B cell (primary cell): ENCODE results near the gene SUSD2. TPM values are rescaled to one million over a fixed set of nuclear protein-coding genes. Genes with fewer than 3 reads are reported as not detected.
A peak's percentile ranks its signal among the peaks of the same experiment; 100 is the strongest.

Experiments used
- ATAC-seq: fragments of 200-7000 bp; cut with Tn5 transposase; one replicate; pipeline ENCODE4 v1.10.0; 2021; ENCODE audit warnings: low read depth, mild to moderate bottlenecking, moderate number of reproducible peaks, moderate library complexity
- CTCF ChIA-PET: fragments of 350-600 bp; sonication (Branson Sonifier 250); formaldehyde crosslinking; loops from one replicate; lab custom pipeline; 2021; ENCODE audit warnings: antibody characterized with exemption, inconsistent platforms; lab: Charles Lee
- POLR2A ChIA-PET: fragments of 350-600 bp; sonication (Branson Sonifier 250); formaldehyde crosslinking; loops from one replicate; lab custom pipeline; 2021; ENCODE audit warnings: antibody characterized with exemption; lab: Charles Lee
- DNase-seq: peaks from one replicate; pipeline ENCODE4 v3.0.0; 2013
- H2AFZ ChIP-seq: 2 replicates; pipeline ENCODE4 v1.6.1; 2012; ENCODE audit warnings: mild to moderate bottlenecking, low read depth, low read length; ENCODE audit not compliant: insufficient read depth, poor library complexity, severe bottlenecking
- H3K27ac ChIP-seq, 2 donors: 1 replicate in 1 of 2; 2 replicates in 1 of 2; pipeline ENCODE4 v1.5.1; 2012 to 2013; ENCODE audit warnings: low read length in 2 of 2, mild to moderate bottlenecking in 2 of 2, moderate library complexity in 1 of 2
- H3K27me3 ChIP-seq, 4 experiments: fragments of 200-600 bp in 1 of 4; sonication (generic) in 1 of 4; replicated peaks in 1 of 4; 1 replicate in 2 of 4; 2 replicates in 2 of 4; pipeline versions ENCODE4 v1.6.1 to v1.7.0; 2013 to 2016; ENCODE audit warnings: low read length in 3 of 4, mild to moderate bottlenecking in 2 of 4, mixed read lengths in 1 of 4, moderate library complexity in 1 of 4; ENCODE audit not compliant: insufficient read depth in 4 of 4, control insufficient read depth in 3 of 4; ENCODE audit errors: control extremely low read depth in 1 of 4
- H3K36me3 ChIP-seq, 2 experiments: replicated peaks in 1 of 2; 1 replicate in 1 of 2; 2 replicates in 1 of 2; pipeline versions ENCODE4 v1.6.1 to v1.7.1; 2013; ENCODE audit warnings: low read length in 1 of 2; ENCODE audit not compliant: insufficient read depth in 2 of 2, control insufficient read depth in 1 of 2; ENCODE audit errors: control extremely low read depth in 1 of 2, extremely low read depth in 1 of 2
- H3K4me1 ChIP-seq, 2 donors: fragments of 200-600 bp in 1 of 2; sonication (generic) in 1 of 2; 1 replicate in 1 of 2; 2 replicates in 1 of 2; pipeline versions ENCODE4 v1.5.1 to v1.6.1; 2013 to 2017; ENCODE audit warnings: low read length in 2 of 2; ENCODE audit not compliant: control insufficient read depth in 2 of 2, insufficient read depth in 2 of 2
- H3K4me2 ChIP-seq: replicated peaks from 2 replicates; pipeline ENCODE3; 2012; ENCODE audit warnings: mild to moderate bottlenecking, low read depth, low read length; ENCODE audit not compliant: poor library complexity, severe bottlenecking
- H3K4me3 ChIP-seq, 5 experiments: fragments of 200-600 bp in 1 of 5; sonication (generic) in 1 of 5; 1 replicate in 3 of 5; 2 replicates in 2 of 5; pipeline versions ENCODE4 v1.5.1 to v1.7.0; 2011 to 2016; ENCODE audit warnings: low read length in 4 of 5, mild to moderate bottlenecking in 4 of 5, low read depth in 2 of 5, control low read depth in 1 of 5, moderate library complexity in 1 of 5; ENCODE audit not compliant: insufficient read depth in 1 of 5; ENCODE audit errors: control extremely low read depth in 1 of 5, extremely low read depth in 1 of 5
- H3K79me2 ChIP-seq: fragments of 200-600 bp; sonication (generic); one replicate; pipeline ENCODE4 v1.6.0; 2016; ENCODE audit warnings: low read length; ENCODE audit not compliant: control insufficient read depth, insufficient read depth
- H3K9ac ChIP-seq: fragments of 200-600 bp; sonication (generic); 2 replicates; pipeline ENCODE4 v1.6.1; 2017; ENCODE audit warnings: mild to moderate bottlenecking, low read length, moderate library complexity
- H3K9me3 ChIP-seq, 3 donors: one replicate each; pipeline versions ENCODE4 v1.6.1 to v1.7.1; 2013; ENCODE audit warnings: low read length in 2 of 3; ENCODE audit not compliant: control insufficient read depth in 2 of 3, insufficient read depth in 1 of 3; ENCODE audit errors: control extremely low read depth in 1 of 3
- H4K20me1 ChIP-seq: 2 replicates; pipeline ENCODE4 v1.6.0; 2012; ENCODE audit warnings: mild to moderate bottlenecking, low read length; ENCODE audit not compliant: insufficient read depth, control insufficient read depth, poor library complexity, severe bottlenecking
- H3K27ac Mint-ChIP-seq: one replicate; pipeline ENCODE4 v1.8.0; 2021; ENCODE audit warnings: mixed read lengths
- H3K27me3 Mint-ChIP-seq: one replicate; pipeline ENCODE4 v1.8.0; 2021; ENCODE audit warnings: mixed read lengths
- H3K4me1 Mint-ChIP-seq: one replicate; pipeline ENCODE4 v1.8.0; 2021; ENCODE audit warnings: mixed read lengths
- H3K4me3 Mint-ChIP-seq: one replicate; pipeline ENCODE4 v1.8.0; 2021; ENCODE audit warnings: mixed read lengths
- H3K9me3 Mint-ChIP-seq: one replicate; pipeline ENCODE4 v1.8.0; 2022; ENCODE audit warnings: mixed read lengths; ENCODE audit not compliant: insufficient read depth
- CTCF ChIP-seq: fragments of 200-600 bp; IDR thresholded peaks from one replicate; pipeline ENCODE4 v1.8.0; 2022; ENCODE audit warnings: antibody characterized with exemption, mild to moderate bottlenecking
- EZH2 ChIP-seq: IDR thresholded peaks from 2 replicates; pipeline ENCODE4 v1.6.1; 2012; ENCODE audit warnings: borderline replicate concordance, low read depth, mild to moderate bottlenecking, moderate library complexity, low read length; ENCODE audit not compliant: insufficient read depth, poor library complexity, severe bottlenecking
- WGBS: methylation state at CpG from one replicate; pipeline ENCODE4 v1.1.5; 2013; ENCODE audit warnings: missing lambda C conversion rate; ENCODE audit not compliant: insufficient coverage; 5-methylcytosine and 5-hydroxymethylcytosine counted together
- intact Hi-C: fragments of 100-400 bp; cut with micrococcal nuclease; formaldehyde crosslinking; loops from one replicate; pipeline ENCODE4 v1.10.0; 2022
- polyA plus RNA-seq: library from polyadenylated mRNA; depleted of rRNA; stranded (reverse); fragments of >200 nt; gene quantifications from 2 replicates; pipeline ENCODE4 v1.2.3, GENCODE V29; 2012
- total RNA-seq, 2 donors: library from RNA; stranded (reverse); fragments of 120-200 nt in 1 of 2; gene quantifications; 1 replicate in 1 of 2; 2 replicates in 1 of 2; pipeline versions ENCODE4 v1.2.3 to v1.2.4, GENCODE V29; 2013 to 2022

SUSD2 gene
- total and polyA plus RNA-seq, 2 donors (not counting 1 experiment from before 2014, with no cell fraction given): 0.30 to 0.48 TPM

GRCh38 chr22:24154826-24155225, 26.5 kb upstream of the SUSD2 start:
- Histone ChIP-seq H3K4me2 (peak overlapping the region; percentile 98), H3K9ac (no peak overlapping the region)
- no peak for ATAC-seq

More at GRCh38 chr22:24154826-24155225, 26.5 kb upstream of the SUSD2 start:
- peak overlapping the region; percentile 38 to 68 for H3K27ac ChIP-seq
- H3K9me3 ChIP-seq: no peaks in the 10 kb centered on the region
- intact Hi-C loops: no loop called here
- POLR2A ChIA-PET: interaction anchor here (1.6 kb wide), 1 partner anchor 20 kb away, joined by 5 read pairs; no protein-coding TSS in a partner anchor
- Mint-ChIP-seq H3K4me1 (peaks cover 57% of the 10 kb centered on the region), H3K27ac (peak overlapping the region; percentile 91), H3K9me3 (no peaks in the 10 kb centered on the region), H3K27me3 (no peaks in the 10 kb centered on the region), H3K4me3 (peak overlapping the region; percentile 96)
- H4K20me1 ChIP-seq: peaks cover 19% of the 10 kb centered on the region
- H2AFZ ChIP-seq: no peak overlapping the region
- H3K27me3 ChIP-seq: no peaks in the 10 kb centered on the region
- H3K4me1 ChIP-seq: peaks cover 54 to 60% of the 10 kb centered on the region in 2 donors
- no peak for DNase-seq
- H3K79me2 ChIP-seq: peaks cover 23% of the 10 kb centered on the region
- CTCF ChIA-PET: interaction anchor here (0.5 to 7.7 kb wide), 8 partner anchors 11 to 386 kb away, joined by 3 to 77 read pairs (median 17); partner anchors contain the start of gene CABIN1
- TF ChIP-seq EZH2: no peak
- no peak for TF ChIP-seq CTCF
- WGBS: 94% methylated on average over 5 of the region's 5 CpGs
- peaks cover 0 to 17% of the 10 kb centered on the region in 2 experiments for H3K36me3 ChIP-seq
- H3K4me3 ChIP-seq: no peak overlapping the region
